Measurements from ENCODE around the gene IGSF3. TPM values are rescaled to one million over a fixed set of nuclear protein-coding genes. Genes with fewer than 3 reads are reported as not detected.
"Not testable (repeated sequence)": the region's sequence is repeated elsewhere in the genome, so short reads cannot be mapped to it uniquely, and the experiment has no call there.

Gene IGSF3
- total and polyA plus RNA-seq, 2 experiments from 2014 or later: 8.8 to 34.0 TPM

DNA sequence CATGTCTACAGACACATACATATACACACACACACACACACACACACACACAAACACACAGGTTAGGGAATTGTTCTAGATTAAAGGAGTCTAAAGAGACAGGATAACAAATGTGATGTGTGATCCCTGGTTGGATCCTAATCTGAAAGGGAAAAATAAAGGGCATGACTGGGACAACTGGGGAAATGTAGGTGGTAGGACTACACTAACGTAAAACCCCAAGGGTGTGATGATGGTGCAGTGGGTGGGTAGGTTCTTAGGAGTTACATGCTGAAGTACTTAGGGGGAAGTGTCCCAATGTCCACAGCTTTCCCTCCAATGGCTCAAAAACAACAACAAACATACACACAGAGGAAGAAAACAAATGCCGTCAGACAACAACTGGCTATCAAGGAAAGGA is 68.2 kb downstream of the IGSF3 start:
- H3K4me1 ChIP-seq (ENCODE audit: insufficient read depth); H2AFZ ChIP-seq; H3K27ac ChIP-seq; H3K27me3 ChIP-seq; H3K79me2 ChIP-seq; H3K4me3 ChIP-seq; H3K9me2 ChIP-seq (replicated peaks; ENCODE audit: insufficient read depth); H4K20me1 ChIP-seq (ENCODE audit: insufficient read depth, poor library complexity, severe bottlenecking); H3K4me2 ChIP-seq; H3K9me3 ChIP-seq (ENCODE audit: low read depth); DNase-seq (ENCODE audit: low spot score); H3K36me3 ChIP-seq (replicated peaks; ENCODE audit: insufficient read depth, low read depth): not testable (repeated sequence)
- 93% methylated on average over 2 of the region's 2 CpGs for WGBS (ENCODE audit: low lambda C conversion rate, missing lambda C conversion rate)

DNA sequence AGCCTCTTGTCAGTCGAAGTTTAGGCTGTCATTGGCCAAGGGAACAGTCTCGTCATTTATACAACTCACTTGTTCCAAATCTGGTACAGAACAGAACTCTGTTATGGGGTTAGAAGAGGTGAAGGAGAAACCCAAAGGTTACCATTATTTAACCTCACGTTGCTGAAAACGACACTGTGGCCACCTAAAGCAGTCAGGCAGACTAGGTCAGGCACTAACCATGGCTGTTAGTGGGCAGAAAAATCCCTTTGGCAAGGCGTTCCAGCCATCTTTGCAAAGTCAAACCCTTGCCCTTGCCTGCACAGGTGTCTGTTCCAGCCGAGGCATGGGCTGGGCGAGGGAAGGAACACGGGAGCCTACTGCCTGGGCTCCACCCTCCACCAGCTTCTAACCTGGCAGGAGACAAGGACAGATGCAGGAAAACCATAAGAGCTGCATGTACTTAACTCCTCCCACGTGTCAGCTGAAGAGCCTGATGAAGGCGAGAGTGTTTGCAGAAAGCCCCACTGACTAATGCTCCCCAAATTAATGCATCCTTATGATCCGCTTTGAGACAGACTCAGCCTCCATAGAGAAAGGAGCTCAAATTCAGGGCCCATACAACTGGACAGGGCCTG is 69.0 kb downstream of the IGSF3 start:
- H3K4me3 ChIP-seq; H3K4me2 ChIP-seq; H3K9me3 ChIP-seq (ENCODE audit: low read depth); H3K4me1 ChIP-seq (ENCODE audit: insufficient read depth); H2AFZ ChIP-seq; H3K27me3 ChIP-seq; H3K36me3 ChIP-seq (replicated peaks; ENCODE audit: insufficient read depth, low read depth); H4K20me1 ChIP-seq (ENCODE audit: insufficient read depth, poor library complexity, severe bottlenecking); H3K9me2 ChIP-seq (replicated peaks; ENCODE audit: insufficient read depth); DNase-seq (ENCODE audit: low spot score); H3K79me2 ChIP-seq: not testable (repeated sequence)
- peak overlapping the region; percentile 81 for H3K27ac ChIP-seq
- WGBS (ENCODE audit: low lambda C conversion rate, missing lambda C conversion rate): 84% methylated on average over 11 of the region's 11 CpGs

DNA sequence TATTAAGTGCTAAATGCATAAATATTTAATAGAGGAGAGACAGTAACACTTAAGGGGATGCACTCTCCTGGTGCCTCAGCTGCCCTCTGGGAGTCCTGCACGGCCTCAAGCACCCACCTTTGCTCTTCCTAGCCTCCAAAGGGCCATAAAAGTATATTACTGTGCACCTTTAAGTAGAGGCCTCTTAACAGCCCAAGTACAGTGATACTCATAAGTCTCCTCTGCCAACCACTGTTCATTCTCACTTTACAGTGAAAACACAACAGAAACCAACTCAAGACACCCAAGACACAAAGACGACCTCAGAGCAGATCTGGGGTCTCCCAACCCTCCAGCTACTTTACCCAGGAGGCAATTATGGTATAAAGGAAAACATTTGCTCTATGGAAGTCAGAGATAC is 70.1 kb downstream of the IGSF3 start:
- H3K9me3 ChIP-seq (ENCODE audit: low read depth): not testable (repeated sequence)
- Histone ChIP-seq H3K27ac (peak overlapping the region; percentile 81), H3K4me2 (peak overlapping the region; percentile 40)

DNA sequence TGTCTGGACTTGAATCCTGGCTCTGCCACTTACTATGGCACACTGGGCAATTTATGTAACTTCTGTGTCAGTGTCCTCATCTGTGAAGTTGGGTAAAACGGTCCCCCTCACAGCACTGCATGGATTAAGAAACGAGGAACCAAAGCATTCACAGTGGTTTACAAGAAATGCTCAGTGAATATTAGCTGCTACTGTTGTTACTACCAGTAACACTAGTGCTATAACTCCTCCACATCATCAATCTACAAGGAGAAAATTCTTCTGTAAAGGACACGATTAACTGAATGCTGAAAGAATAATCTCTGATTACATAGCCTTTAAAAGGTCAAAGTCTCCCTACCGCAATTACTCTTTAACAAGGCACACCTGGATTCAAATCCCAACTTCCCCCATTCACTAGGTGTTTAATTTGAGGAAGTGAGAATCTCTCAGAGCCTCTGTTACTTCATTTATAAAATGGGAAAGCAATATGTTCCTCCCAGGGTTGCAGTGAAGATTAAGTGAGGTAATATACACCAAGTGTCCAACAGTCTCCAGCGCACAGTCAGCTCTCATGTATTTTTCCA is 70.7 kb downstream of the IGSF3 start:
- 66% methylated on average over 5 of the region's 5 CpGs for WGBS (ENCODE audit: low lambda C conversion rate, missing lambda C conversion rate)
- H3K27ac ChIP-seq: peak overlapping the region; percentile 42
- not testable (repeated sequence) for DNase-seq (ENCODE audit: low spot score)

More for the DNA sequence above, 70.1 kb downstream of the IGSF3 start:
- H3K4me1 ChIP-seq (ENCODE audit: insufficient read depth); H3K27me3 ChIP-seq; H3K9me2 ChIP-seq (replicated peaks; ENCODE audit: insufficient read depth); H4K20me1 ChIP-seq (ENCODE audit: insufficient read depth, poor library complexity, severe bottlenecking); DNase-seq (ENCODE audit: low spot score); H3K4me3 ChIP-seq; H2AFZ ChIP-seq; H3K79me2 ChIP-seq; H3K36me3 ChIP-seq (replicated peaks; ENCODE audit: insufficient read depth, low read depth): not testable (repeated sequence)
- WGBS (ENCODE audit: low lambda C conversion rate, missing lambda C conversion rate): 50% methylated on average over 2 of the region's 2 CpGs

DNA sequence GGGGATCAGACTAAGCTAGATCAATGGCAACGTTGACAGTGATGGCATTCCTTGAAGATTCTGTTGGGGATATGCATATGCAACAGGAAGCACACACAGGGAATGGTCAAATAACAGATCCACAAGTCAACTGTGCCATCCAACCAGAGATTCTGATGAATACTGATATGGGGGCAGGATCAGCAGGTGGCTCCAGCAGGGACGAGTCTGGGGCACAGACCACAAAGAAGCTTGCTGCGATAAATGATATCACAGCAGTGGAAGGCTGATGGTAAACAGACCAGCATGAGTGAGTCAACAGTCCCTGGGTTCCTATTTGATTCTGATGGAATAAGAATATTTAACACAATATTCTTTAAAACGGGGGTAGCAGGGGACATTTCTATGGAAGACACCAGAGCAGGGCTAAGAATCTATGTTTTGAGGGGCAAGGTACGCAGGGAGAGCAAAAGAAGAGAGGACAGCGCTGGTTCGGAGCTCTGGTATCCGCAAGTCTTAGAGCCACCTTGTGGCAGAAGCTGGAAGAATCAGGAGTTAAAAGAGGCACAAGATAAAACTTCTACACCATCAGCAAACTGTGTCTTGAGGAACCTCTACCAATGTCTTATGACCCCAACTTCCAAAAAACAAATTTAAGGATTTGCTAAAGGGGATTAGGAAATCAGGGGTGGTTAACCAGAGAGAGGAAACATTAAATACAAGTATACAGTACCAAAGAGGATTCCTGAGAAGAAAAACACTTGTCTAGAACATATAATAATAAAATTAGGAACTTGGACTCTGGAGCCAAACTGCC is 71.4 kb downstream of the IGSF3 start:
- H3K36me3 ChIP-seq (replicated peaks; ENCODE audit: insufficient read depth, low read depth); H3K4me1 ChIP-seq (ENCODE audit: insufficient read depth); H4K20me1 ChIP-seq (ENCODE audit: insufficient read depth, poor library complexity, severe bottlenecking); H3K4me3 ChIP-seq; H3K9me3 ChIP-seq (ENCODE audit: low read depth); H3K27me3 ChIP-seq; H3K79me2 ChIP-seq; H2AFZ ChIP-seq; H3K9me2 ChIP-seq (replicated peaks; ENCODE audit: insufficient read depth): not testable (repeated sequence)
- DNase-seq (ENCODE audit: low spot score): peak; percentile 48
- Histone ChIP-seq H3K27ac (peak overlapping the region; percentile 42), H3K4me2 (peak overlapping the region; percentile 65)
- 14% methylated on average over 8 of the region's 8 CpGs for WGBS (ENCODE audit: low lambda C conversion rate, missing lambda C conversion rate)
- TF ChIP-seq, protein P1, sequence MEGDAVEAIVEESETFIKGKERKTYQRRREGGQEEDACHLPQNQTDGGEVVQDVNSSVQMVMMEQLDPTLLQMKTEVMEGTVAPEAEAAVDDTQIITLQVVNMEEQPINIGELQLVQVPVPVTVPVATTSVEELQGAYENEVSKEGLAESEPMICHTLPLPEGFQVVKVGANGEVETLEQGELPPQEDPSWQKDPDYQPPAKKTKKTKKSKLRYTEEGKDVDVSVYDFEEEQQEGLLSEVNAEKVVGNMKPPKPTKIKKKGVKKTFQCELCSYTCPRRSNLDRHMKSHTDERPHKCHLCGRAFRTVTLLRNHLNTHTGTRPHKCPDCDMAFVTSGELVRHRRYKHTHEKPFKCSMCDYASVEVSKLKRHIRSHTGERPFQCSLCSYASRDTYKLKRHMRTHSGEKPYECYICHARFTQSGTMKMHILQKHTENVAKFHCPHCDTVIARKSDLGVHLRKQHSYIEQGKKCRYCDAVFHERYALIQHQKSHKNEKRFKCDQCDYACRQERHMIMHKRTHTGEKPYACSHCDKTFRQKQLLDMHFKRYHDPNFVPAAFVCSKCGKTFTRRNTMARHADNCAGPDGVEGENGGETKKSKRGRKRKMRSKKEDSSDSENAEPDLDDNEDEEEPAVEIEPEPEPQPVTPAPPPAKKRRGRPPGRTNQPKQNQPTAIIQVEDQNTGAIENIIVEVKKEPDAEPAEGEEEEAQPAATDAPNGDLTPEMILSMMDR (IDR thresholded peaks at IDR 0.05; ENCODE audit: poor library complexity): peak; percentile 56

More for the DNA sequence above, 70.7 kb downstream of the IGSF3 start:
- not testable (repeated sequence) for H3K4me3 ChIP-seq; H3K9me2 ChIP-seq (replicated peaks; ENCODE audit: insufficient read depth); H3K36me3 ChIP-seq (replicated peaks; ENCODE audit: insufficient read depth, low read depth); H3K79me2 ChIP-seq; H4K20me1 ChIP-seq (ENCODE audit: insufficient read depth, poor library complexity, severe bottlenecking); H2AFZ ChIP-seq; H3K27me3 ChIP-seq; H3K9me3 ChIP-seq (ENCODE audit: low read depth); H3K4me1 ChIP-seq (ENCODE audit: insufficient read depth)
- H3K4me2 ChIP-seq: peak overlapping the region; percentile 65

DNA sequence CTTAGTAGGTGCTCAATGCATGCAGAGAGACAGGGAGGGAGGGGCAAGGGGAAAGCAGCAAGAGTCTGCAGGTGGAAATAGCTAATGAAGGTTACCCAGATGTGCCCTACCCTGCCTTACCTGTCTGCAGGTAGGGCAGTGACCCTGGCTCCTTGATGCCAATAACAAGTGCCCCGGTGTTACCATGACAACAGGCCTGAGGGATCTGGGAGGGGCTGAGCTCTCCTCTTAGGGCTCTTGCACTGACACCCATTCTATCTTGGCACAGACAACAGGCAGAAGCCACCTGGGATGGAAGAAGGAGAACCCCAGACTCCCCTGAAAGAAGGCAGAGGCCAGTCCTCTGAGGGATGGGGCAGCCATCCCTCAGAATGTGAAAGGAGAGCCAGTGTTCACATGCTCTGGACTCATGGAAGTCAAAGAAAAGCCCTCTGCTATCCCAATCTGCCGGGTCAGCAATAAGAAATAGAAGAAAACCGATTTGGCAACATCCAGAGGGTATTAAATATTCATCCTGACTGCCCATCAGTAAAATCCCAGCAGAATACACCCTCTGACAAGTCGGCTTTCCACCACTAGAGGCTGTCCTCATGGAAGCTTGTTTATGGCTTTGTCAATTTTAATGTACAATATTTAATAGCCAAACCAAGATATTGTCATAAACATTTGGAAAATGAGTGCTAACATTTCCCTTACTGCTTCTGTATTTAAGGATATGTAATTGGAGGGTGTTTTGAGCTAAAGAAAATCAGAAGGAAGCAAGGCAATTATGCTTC is 72.3 kb downstream of the IGSF3 start:
- not testable (repeated sequence) for H3K4me2 ChIP-seq; H3K36me3 ChIP-seq (replicated peaks; ENCODE audit: insufficient read depth, low read depth); H2AFZ ChIP-seq; H3K4me1 ChIP-seq (ENCODE audit: insufficient read depth); DNase-seq (ENCODE audit: low spot score); H4K20me1 ChIP-seq (ENCODE audit: insufficient read depth, poor library complexity, severe bottlenecking); H3K9me3 ChIP-seq (ENCODE audit: low read depth); H3K9me2 ChIP-seq (replicated peaks; ENCODE audit: insufficient read depth); H3K4me3 ChIP-seq; H3K79me2 ChIP-seq; H3K27me3 ChIP-seq
- H3K27ac ChIP-seq: peak overlapping the region; percentile 42
- WGBS (ENCODE audit: low lambda C conversion rate, missing lambda C conversion rate): 82% methylated on average over 4 of the region's 4 CpGs

DNA sequence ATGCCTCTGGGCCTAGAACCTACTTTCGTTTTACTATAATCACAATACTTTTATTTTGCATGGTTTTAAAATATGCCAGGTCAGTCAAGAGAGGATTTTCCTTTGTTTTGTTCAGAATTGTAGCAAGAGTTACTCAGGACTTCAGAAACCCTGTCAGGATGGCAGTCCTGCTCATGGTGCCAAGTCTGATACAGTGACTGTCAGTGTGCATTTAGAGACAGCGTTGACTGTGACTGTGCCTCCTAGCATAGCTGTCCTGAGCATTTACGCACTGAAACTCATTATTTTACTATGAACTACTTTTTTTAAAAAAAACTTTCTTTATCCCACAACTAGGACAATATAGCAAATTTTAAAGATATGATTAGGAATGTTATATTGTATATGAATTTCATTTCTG is 73.6 kb downstream of the IGSF3 start:
- not testable (repeated sequence) for H3K36me3 ChIP-seq (replicated peaks; ENCODE audit: insufficient read depth, low read depth); H3K9me2 ChIP-seq (replicated peaks; ENCODE audit: insufficient read depth); H3K79me2 ChIP-seq; H4K20me1 ChIP-seq (ENCODE audit: insufficient read depth, poor library complexity, severe bottlenecking); DNase-seq (ENCODE audit: low spot score); H3K4me3 ChIP-seq; H3K4me1 ChIP-seq (ENCODE audit: insufficient read depth); H3K4me2 ChIP-seq; H3K27ac ChIP-seq; H3K9me3 ChIP-seq (ENCODE audit: low read depth); H3K27me3 ChIP-seq; H2AFZ ChIP-seq
- WGBS (ENCODE audit: low lambda C conversion rate, missing lambda C conversion rate): 96% methylated on average over 3 of the region's 3 CpGs
